Brain microvascular endothelial cell (primary cell): ENCODE measurements around the gene TC2N.

ENCODE experiments used
- DNase-seq: peaks from one replicate; pipeline ENCODE4 v3.0.0-alpha.2; 2020
- H3K27ac ChIP-seq: fragments of 250-450 bp; sonication (Bioruptor Pico); 2 replicates; pipeline ENCODE4 v1.5.1; 2020; ENCODE audit warnings: mild to moderate bottlenecking, moderate library complexity
- H3K27me3 ChIP-seq: fragments of 250-450 bp; sonication (Bioruptor Pico); replicated peaks from 2 replicates; pipeline ENCODE4 v1.5.1; 2020; ENCODE audit warnings: mild to moderate bottlenecking
- H3K36me3 ChIP-seq: fragments of 250-450 bp; sonication (Bioruptor Pico); replicated peaks from 2 replicates; pipeline ENCODE4 v1.5.1; 2020; ENCODE audit warnings: mild to moderate bottlenecking
- H3K4me3 ChIP-seq: 2 replicates; pipeline ENCODE4 v1.5.1; 2011; ENCODE audit warnings: low read depth, mild to moderate bottlenecking, control low read depth, low read length, moderate library complexity
- CTCF ChIP-seq: IDR thresholded peaks from 2 replicates; pipeline ENCODE4 v1.5.1; 2011; ENCODE audit warnings: low read depth, mild to moderate bottlenecking, moderate library complexity, low read length, control low read depth, inconsistent platforms; ENCODE audit errors: missing control alignments
- in situ Hi-C: cut with HindIII; loops from 2 replicates; pipeline ENCODE4 v1.10.0; 2017; ENCODE audit warnings: low sequenced_read_pairs, low pct_ligation_motif_present

TC2N gene

GRCh38 chr14:91732859-91733477, 134.4 kb downstream of the TC2N start:
- H3K4me3 ChIP-seq: no peak overlapping the region
- no peaks in the 10 kb centered on the region for H3K36me3 ChIP-seq
- in situ Hi-C loops: no loop called here
- no peak overlapping the region for H3K27ac ChIP-seq
- no peaks in the 10 kb centered on the region for H3K27me3 ChIP-seq
- no peak for TF ChIP-seq CTCF
- no peak for DNase-seq

GRCh38 chr14:91732439-91732838, 134.9 kb downstream of the TC2N start:
- Histone ChIP-seq H3K27me3 (no peaks in the 10 kb centered on the region), H3K4me3 (no peak overlapping the region), H3K36me3 (no peaks in the 10 kb centered on the region), H3K27ac (no peak overlapping the region)
- no peak for DNase-seq
- in situ Hi-C loops: no loop called here
- TF ChIP-seq CTCF: no peak

GRCh38 chr14:91731986-91732385, 135.3 kb downstream of the TC2N start, which contains the start of gene CATSPERB:
Gene CATSPERB, minus strand, starts transcription at chr14:91732086. Its CDS starts 2,607 bp downstream, at chr14:91729479.
- no peak within 1 kb of the TSS for H3K4me3 ChIP-seq
- in situ Hi-C loops: no loop called here
- TF ChIP-seq CTCF: no peak
- H3K36me3 ChIP-seq: no peaks in the 10 kb centered on the region
- H3K27me3 ChIP-seq: no peaks in the 10 kb centered on the region
- no peak within 1 kb of the TSS for H3K27ac ChIP-seq
- no peak for DNase-seq

GRCh38 chr14:91731018-91731417, 136.3 kb downstream of the TC2N start:
- Histone ChIP-seq H3K4me3 (no peak overlapping the region), H3K27ac (no peak overlapping the region), H3K36me3 (no peaks in the 10 kb centered on the region), H3K27me3 (no peaks in the 10 kb centered on the region)
- DNase-seq: no peak
- TF ChIP-seq CTCF: no peak
- in situ Hi-C loops: no loop called here

GRCh38 chr14:91729756-91730155, 137.6 kb downstream of the TC2N start:
- no peaks in the 10 kb centered on the region for H3K27me3 ChIP-seq
- DNase-seq: no peak
- no peaks in the 10 kb centered on the region for H3K36me3 ChIP-seq
- no peak overlapping the region for H3K27ac ChIP-seq
- TF ChIP-seq CTCF: no peak
- no peak overlapping the region for H3K4me3 ChIP-seq
- in situ Hi-C loops: no loop called here
